Smooth muscle cell of the coronary artery (primary cell): ENCODE measurements around the gene PRRT2. TPM values are rescaled to one million over a fixed set of nuclear protein-coding genes. Genes with fewer than 3 reads are reported as not detected.

Experiments used
- total RNA-seq: library from RNA; depleted of rRNA; stranded (reverse); fragments of >200 nt; gene quantifications from 2 replicates; pipeline ENCODE4 v1.2.3, GENCODE V29; 2014; ENCODE audit warnings: low replicate concordance

The PRRT2 gene
- 0.38 and 1.6 TPM in 2 replicates for total RNA-seq

DNA sequence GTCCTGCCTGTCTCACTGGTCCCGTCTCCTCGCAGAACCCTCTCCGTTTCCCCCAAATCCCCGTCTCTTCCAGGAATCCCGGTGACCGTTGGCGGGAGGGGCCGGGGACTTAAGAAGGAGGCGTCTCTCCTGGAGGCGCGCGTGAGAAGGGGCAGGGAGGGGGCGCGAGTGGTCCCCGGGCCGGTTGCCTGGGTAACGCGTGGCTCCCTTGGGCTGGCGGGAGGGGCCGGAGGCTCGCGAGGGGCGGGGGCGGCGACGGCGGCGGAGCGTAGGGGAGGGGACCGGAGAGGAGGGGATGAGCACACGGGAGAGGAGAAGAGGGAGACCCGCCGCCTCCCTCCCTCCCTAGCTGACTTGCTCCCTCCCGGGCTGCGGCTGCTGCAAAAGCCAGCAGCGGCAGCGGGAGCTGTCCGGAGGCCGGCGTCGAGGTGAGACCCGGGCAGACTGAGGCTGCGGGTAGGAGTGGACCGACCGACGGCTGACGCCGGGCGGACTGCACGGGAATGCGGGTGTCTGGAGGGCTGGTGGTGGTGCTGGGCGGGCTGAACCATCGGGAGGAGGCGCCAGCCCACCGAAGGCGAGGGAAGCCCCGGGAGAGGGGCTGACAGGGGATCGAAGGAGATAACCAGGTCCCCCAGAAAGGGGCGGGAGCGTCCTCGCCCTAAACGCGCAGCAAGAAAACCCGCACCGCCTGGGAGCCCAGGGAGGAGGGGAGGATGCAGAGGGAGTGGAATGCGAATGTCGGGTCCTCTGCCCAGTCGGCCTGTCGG lies at the start of gene PRRT2:
TSS of gene PRRT2 (plus strand) at position 298 of the 770 bp plus-strand sequence. CDS start 862 bp downstream, outside the sequence.

DNA sequence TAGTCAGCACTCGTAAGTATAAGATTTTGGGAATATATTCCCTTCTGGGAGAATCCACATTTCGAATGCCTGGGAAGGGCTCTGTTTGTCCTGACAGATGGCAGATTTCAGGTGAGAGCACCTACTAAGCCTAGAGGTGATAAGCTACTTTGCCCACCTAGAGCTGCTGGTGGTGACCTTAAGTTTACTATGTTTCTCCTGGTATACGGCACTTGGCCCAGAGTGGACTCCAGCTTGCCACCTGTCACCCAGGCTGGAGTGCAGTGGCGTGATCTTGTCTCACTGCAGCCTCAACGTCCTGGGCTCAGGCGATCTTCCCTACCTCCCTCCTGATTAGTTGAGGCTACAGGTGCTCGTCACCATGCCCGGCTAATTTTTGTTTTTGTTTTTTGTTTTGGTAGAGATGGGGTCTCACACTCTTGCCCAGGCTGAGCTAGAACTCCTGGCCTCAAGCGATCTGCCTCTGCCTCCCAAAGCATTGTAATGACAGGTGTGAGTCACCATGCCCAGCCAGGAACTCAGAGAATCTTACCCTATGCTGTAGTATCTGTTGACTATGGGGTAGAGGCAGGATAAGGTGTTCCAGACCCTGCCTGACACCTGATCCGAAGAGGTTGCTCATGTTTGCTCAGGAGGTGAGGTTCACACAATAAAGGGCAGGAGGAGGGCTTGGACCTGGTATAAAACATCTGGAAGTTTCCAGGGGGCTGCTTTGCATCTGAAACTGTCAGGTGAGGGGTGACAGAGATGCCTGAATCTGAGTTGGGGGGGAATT lies 34.2 kb upstream of the PRRT2 start, which contains the start of gene ZG16:
TSS of gene ZG16 (plus strand) at position 681 of the 775 bp plus-strand sequence. CDS start 1,011 bp downstream, outside the sequence.

DNA sequence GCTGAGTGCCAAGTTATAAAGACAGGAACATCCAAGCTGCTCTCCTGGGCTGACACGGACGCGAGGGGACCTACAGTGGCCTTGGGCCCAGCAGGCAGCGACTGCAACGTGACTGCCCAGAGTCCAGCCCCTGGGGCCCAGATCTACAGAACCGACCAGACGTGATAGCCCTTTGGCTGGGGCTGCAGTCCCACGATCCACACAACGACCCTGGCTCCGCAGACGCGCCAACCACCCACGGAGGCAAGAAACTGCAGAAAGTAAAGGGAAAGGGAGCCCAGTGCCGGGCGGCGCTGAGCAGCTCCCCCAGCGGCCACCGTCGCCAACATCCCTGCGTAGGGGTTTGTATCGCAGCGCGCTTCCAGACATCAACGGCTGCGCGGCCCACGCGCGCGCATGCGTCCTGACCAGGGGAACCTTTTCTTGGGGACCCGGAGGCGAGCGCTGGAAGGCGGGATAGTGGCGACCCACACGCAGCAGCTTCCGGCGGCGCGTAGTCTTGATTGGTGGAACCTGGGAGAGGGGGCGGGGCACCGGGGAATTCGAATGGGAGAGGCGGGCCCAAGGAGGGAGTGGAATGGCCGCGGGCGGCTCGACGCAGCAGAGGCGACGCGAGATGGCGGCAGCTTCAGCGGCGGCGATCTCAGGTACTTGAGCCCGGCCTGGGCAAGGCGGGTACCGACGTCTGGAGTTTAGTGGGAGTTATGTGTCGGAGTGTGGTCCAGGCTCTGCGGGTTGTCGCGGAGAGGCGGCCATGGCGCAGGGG lies 21.6 kb upstream of the PRRT2 start, which contains the start of gene KIF22:
TSS of gene KIF22 (plus strand) at position 569 of the 766 bp plus-strand sequence. CDS start at position 578, 9 bp downstream.

DNA sequence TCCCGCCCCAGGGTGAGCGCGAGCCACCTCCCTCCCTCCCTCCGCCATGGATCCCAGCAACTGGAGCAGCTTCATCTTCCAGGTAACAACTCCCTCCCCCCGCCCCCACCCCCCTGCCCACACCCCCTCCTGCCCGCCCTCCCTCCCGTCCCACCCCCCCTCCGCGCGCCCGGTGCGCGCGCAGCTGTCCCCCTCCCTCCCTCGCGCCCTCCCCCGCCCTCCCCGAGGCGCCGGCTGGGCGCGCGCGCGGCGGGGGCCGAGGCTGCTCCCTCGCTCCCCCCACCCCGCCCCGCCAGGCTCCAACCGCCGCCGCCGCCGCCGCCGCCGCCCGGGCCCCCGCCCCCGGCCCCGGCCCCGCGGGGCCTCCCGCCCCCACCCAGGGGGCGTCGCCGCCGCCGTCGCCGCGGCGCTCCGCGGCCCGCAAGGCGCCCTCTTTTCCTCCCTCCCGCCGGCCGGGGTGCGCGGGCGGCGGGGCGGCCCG lies 5.9 kb upstream of the PRRT2 start, which contains the start of gene MAZ:
TSS of gene MAZ (plus strand) at position 431 of the 481 bp plus-strand sequence. CDS start 173 bp downstream, outside the sequence.

DNA sequence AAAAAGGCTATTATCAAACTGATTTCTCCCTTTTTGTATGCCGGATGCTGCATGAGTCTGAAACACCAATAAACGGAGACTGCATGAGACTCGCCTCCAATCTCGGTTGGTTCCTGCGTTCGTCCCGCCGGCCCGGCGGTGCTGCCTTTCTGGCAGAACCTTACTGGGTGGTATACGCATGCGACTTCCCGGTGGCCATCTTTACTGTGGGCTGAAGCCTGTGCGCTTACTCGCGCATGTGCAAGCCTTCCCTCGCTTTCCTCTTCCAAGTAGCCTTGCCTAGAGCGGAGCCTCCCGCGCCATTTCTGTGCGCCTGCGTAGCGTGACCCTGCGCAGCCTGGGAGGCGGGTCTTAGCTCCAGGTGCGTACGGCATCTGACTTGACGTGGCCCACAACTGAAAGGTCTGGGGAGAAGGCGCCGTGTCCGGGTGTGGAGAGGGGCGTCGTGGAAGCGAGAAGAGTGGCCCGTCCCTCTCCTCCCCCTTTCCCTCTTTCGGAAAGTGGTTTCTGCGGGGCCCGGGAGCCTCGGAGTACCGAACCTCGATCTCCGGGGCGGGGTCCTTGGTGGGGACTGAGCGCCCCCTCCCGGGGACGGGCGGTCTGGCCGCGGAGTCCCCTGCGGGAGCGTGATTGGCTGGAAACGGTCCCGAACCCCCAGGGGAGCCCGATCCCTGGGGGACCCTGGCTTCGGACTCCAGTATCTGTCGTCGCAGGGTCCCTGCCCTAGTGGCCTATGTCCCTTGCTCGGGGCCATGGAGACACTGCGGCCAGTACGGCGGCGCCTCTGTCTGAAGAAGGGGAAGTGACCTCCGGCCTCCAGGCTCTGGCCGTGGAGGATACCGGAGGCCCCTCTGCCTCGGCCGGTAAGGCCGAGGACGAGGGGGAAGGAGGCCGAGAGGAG lies 4.0 kb downstream of the PRRT2 start, which contains the start of gene PAGR1:
TSS of gene PAGR1 (plus strand) at position 360 of the 901 bp plus-strand sequence. CDS start at position 734, 374 bp downstream.

DNA sequence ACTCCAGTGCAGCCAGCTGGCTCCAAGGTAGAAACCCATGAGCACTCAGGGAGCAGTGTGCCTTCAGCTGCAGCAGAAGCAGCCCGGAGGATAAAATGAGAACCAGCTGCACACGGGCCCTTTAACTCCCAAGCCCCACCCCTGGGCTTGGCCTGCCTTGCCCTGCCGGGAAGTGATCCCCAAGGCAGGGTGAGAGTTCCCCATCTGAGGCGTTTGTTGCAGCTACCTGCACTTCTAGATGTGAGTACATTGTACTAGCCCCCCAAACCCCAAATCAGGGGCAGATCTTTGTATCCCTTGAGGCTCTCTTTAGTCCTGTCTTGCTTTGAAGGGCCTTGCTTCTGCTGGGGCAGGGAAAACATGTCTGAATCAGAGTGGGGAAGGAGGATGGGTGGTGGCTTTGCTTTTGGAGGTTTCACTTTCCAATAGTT lies 8.3 kb downstream of the PRRT2 start, which contains the start of gene MVP:
TSS of gene MVP (plus strand) at position 192 of the 431 bp plus-strand sequence. CDS start 10,088 bp downstream, outside the sequence.

DNA sequence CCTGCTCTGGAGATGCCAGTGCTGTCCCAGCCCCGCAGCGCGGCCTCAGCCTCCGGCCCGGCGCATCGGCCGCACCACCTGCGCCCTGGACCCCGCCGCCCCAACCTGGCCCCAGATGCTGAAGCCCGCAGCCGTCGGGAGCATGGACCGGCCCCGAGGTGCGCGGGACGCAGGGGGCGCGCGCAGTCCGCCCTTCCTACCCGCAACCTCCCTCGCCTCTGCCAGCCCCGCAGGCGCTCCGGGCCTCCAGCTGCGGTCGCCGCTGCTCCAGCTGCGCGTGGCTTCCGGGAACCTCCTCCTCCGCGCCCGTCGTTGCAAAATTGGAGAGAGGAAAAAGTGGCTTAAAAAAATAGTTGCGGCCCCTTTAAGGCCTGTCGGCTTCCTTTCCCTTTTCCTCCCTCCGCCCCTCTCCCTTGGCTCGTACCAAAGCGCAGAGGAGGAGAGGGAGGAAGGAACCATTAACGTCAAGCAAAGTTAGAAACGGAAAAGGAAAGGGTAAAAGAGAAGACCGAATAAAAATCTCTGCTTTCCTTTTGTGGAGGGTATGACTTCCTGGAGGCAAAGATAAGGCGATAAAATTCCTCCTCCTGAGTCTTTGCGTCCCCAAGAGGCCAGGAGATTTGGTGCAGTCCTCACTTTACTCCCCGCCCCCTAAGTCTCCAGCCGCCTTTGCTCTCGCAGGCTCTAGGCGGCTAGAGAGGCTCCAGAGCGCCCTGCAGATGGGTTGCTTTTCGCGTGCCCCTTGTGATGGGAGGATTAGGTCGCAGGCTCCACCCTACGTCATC lies 51.1 kb downstream of the PRRT2 start, which contains the start of gene CDIPT:
TSS of gene CDIPT (minus strand) at position 343 of the 785 bp plus-strand sequence. CDS start 369 bp downstream, outside the sequence.

Other genes with a start within 250 kb of the PRRT2 start
- gene SPN, start 148.9 kb upstream of the PRRT2 start, total RNA-seq: under 0.01 TPM in 1 of 2 replicates, not detected in the other
- gene QPRT, start 133.0 kb upstream of the PRRT2 start, total RNA-seq: 5.3 and 14.7 TPM in 2 replicates
- not detected in 2 replicates for gene C16orf54, start 66.2 kb upstream of the PRRT2 start, total RNA-seq
- not detected in 2 replicates for gene ZG16, start 33.9 kb upstream of the PRRT2 start, total RNA-seq
- 8.4 and 20.4 TPM in 2 replicates for gene KIF22, start 21.4 kb upstream of the PRRT2 start, total RNA-seq
- 166 and 189 TPM in 2 replicates for gene MAZ, start 5.7 kb upstream of the PRRT2 start, total RNA-seq
- gene PAGR1, start 4.0 kb downstream of the PRRT2 start, total RNA-seq: 4.4 and 16.9 TPM in 2 replicates
- gene MVP, start 8.3 kb downstream of the PRRT2 start, total RNA-seq: 281 and 542 TPM in 2 replicates
- 65.0 and 80.7 TPM in 2 replicates for gene CDIPT, start 51.0 kb downstream of the PRRT2 start, total RNA-seq
- gene SEZ6L2, start 87.4 kb downstream of the PRRT2 start, total RNA-seq: 2.3 and 6.6 TPM in 2 replicates
- 3.4 and 13.5 TPM in 2 replicates for gene ASPHD1, start 88.3 kb downstream of the PRRT2 start, total RNA-seq
- gene KCTD13, start 114.0 kb downstream of the PRRT2 start, total RNA-seq: 4.9 and 5.7 TPM in 2 replicates
- 47.5 and 77.3 TPM in 2 replicates for gene TMEM219, start 149.9 kb downstream of the PRRT2 start, total RNA-seq
- 36.0 and 45.1 TPM in 2 replicates for gene TAOK2, start 161.7 kb downstream of the PRRT2 start, total RNA-seq
- gene HIRIP3, start 183.4 kb downstream of the PRRT2 start, total RNA-seq: 5.9 and 6.8 TPM in 2 replicates
- gene INO80E, start 184.0 kb downstream of the PRRT2 start, total RNA-seq: 11.5 and 13.8 TPM in 2 replicates
- gene DOC2A, start 198.8 kb downstream of the PRRT2 start, total RNA-seq: 0.08 and 0.23 TPM in 2 replicates
- not detected in 2 replicates for gene C16orf92, start 211.0 kb downstream of the PRRT2 start, total RNA-seq
- gene TLCD3B, start 219.1 kb downstream of the PRRT2 start, total RNA-seq: not detected in 2 replicates